GM23338 (cell line): Measurements from ENCODE around the gene OTOGL. TPM values are rescaled to one million over a fixed set of nuclear protein-coding genes. Genes with fewer than 3 reads are reported as not detected.

Source experiments
- ATAC-seq: fragments of 200-7000 bp; cut with Tn5 transposase; 3 replicates; pipeline ENCODE4 v1.9.1; 2020
- DNase-seq: peaks from one replicate; pipeline ENCODE4 v3.0.0-alpha.2; 2015; ENCODE audit warnings: low spot score
- H2AFZ ChIP-seq: fragments of 200-600 bp; sonication (generic); 2 replicates; pipeline ENCODE4 v1.8.0; 2016; ENCODE audit warnings: antibody characterized with exemption, mild to moderate bottlenecking, moderate library complexity
- H3F3A ChIP-seq: fragments of 200-600 bp; sonication (generic); replicated peaks from 2 replicates; pipeline ENCODE4 v1.8.0; 2017; ENCODE audit warnings: antibody characterized with exemption, mixed run types, low read depth
- H3K27ac ChIP-seq: fragments of 200-600 bp; sonication (generic); 2 replicates; pipeline ENCODE4 v1.6.1; 2016; ENCODE audit warnings: low read depth
- H3K27me3 ChIP-seq: fragments of 200-600 bp; sonication (generic); 2 replicates; pipeline ENCODE4 v1.8.0; 2016; ENCODE audit warnings: mild to moderate bottlenecking, mixed run types, moderate library complexity; ENCODE audit not compliant: insufficient read depth
- H3K36me3 ChIP-seq: fragments of 200-600 bp; sonication (generic); 2 replicates; pipeline ENCODE4 v1.8.0; 2016; ENCODE audit warnings: mild to moderate bottlenecking; ENCODE audit not compliant: insufficient read depth
- H3K4me1 ChIP-seq: fragments of 200-600 bp; sonication (generic); 2 replicates; pipeline ENCODE4 v1.8.0; 2016; ENCODE audit warnings: mild to moderate bottlenecking, moderate library complexity; ENCODE audit not compliant: insufficient read depth
- H3K4me2 ChIP-seq: fragments of 200-600 bp; sonication (generic); 2 replicates; pipeline ENCODE4 v1.7.1; 2017; ENCODE audit warnings: mixed run types
- H3K4me3 ChIP-seq: fragments of 200-600 bp; sonication (generic); 2 replicates; pipeline ENCODE4 v1.6.1; 2016; ENCODE audit warnings: mixed run types
- H3K79me2 ChIP-seq: fragments of 200-600 bp; sonication (generic); replicated peaks from 2 replicates; pipeline ENCODE4 v1.8.0; 2017; ENCODE audit warnings: mild to moderate bottlenecking; ENCODE audit not compliant: insufficient read depth
- H3K9me2 ChIP-seq: fragments of 200-600 bp; sonication (generic); 2 replicates; pipeline ENCODE4 v1.8.0; 2017; ENCODE audit not compliant: insufficient read depth
- H4K20me1 ChIP-seq: fragments of 200-600 bp; sonication (generic); replicated peaks from 2 replicates; pipeline ENCODE4 v1.8.0; 2017; ENCODE audit warnings: mild to moderate bottlenecking; ENCODE audit not compliant: insufficient read depth
- H3K27ac Mint-ChIP-seq: 2 replicates; pipeline ENCODE4 v1.8.0; 2020; ENCODE audit warnings: inconsistent platforms, mild to moderate bottlenecking, moderate library complexity, mixed read lengths
- H3K27me3 Mint-ChIP-seq: 3 replicates; pipeline ENCODE4 v1.8.0; 2022; ENCODE audit warnings: low read depth, mild to moderate bottlenecking, moderate library complexity, mixed read lengths, inconsistent platforms; ENCODE audit not compliant: insufficient read depth, poor library complexity
- H3K36me3 Mint-ChIP-seq: 3 replicates; pipeline ENCODE4 v1.8.0; 2021; ENCODE audit warnings: low read depth, mild to moderate bottlenecking, inconsistent platforms, moderate library complexity, mixed read lengths
- H3K4me1 Mint-ChIP-seq: 3 replicates; pipeline ENCODE4 v1.8.0; 2020; ENCODE audit warnings: mild to moderate bottlenecking, inconsistent platforms, mixed read lengths
- H3K4me3 Mint-ChIP-seq: 3 replicates; pipeline ENCODE4 v1.8.0; 2021; ENCODE audit warnings: moderate library complexity, mild to moderate bottlenecking, inconsistent platforms, mixed read lengths
- H3K9me3 Mint-ChIP-seq: 3 replicates; pipeline ENCODE4 v1.8.0; 2020; ENCODE audit warnings: moderate library complexity, mild to moderate bottlenecking, inconsistent platforms, mixed read lengths
- CREB1 ChIP-seq: fragments of 250-450 bp; sonication (Bioruptor Pico); IDR thresholded peaks from 2 replicates; pipeline ENCODE4 v1.5.0; 2020; ENCODE audit warnings: low read depth, mild to moderate bottlenecking, moderate library complexity
- NANOG ChIP-seq: IDR thresholded peaks from 2 replicates; pipeline ENCODE4 v1.6.1; 2016; ENCODE audit warnings: antibody characterized with exemption, borderline replicate concordance
- POLR2AphosphoS5 ChIP-seq: IDR thresholded peaks from 2 replicates; pipeline ENCODE4 v1.6.1; 2016; ENCODE audit warnings: antibody characterized with exemption, low read depth
- ZNF331 ChIP-seq: fragments of 250-450 bp; sonication (Bioruptor Pico); IDR thresholded peaks from 2 replicates; pipeline ENCODE4 v1.5.0; 2020; ENCODE audit warnings: low read depth, mild to moderate bottlenecking, moderate library complexity
- polyA plus RNA-seq: library from polyadenylated mRNA; unstranded; fragments of >200 nt; fragmentation: Nextera tagmentation; extraction: Ambion mirVana; gene quantifications from 2 replicates; pipeline ENCODE4 v1.2.1, GENCODE V29; 2016
- total RNA-seq: library from RNA; depleted of rRNA; stranded (reverse); fragments of >200 nt; shearing (Covaris generic); gene quantifications from 2 replicates; pipeline ENCODE4 v1.2.3, GENCODE V29; 2014
- TF ChIP-seq, protein P1 (sequence below): IDR thresholded peaks from one replicate; pipeline ENCODE4 v1.6.1; 2018; ENCODE audit warnings: antibody characterized with exemption; ENCODE audit not compliant: unreplicated experiment
- TF ChIP-seq, protein P2 (sequence below), 2 experiments: fragments of 200-600 bp in 1 of 2; sonication (generic) in 1 of 2; conservative IDR thresholded peaks; 2 replicates each; pipeline versions ENCODE4 v1.5.1 to v1.6.1; 2016 to 2017; ENCODE audit warnings: antibody characterized with exemption in 2 of 2, low read depth in 2 of 2, mild to moderate bottlenecking in 2 of 2, moderate library complexity in 1 of 2
- TF ChIP-seq, protein P3 (sequence below): fragments of 250-450 bp; sonication (Bioruptor Pico); IDR thresholded peaks from 2 replicates; pipeline ENCODE4 v1.5.0; 2020; ENCODE audit warnings: mild to moderate bottlenecking, moderate library complexity

The OTOGL gene
- total and polyA plus RNA-seq, 2 experiments from 2014 or later, result 0.36 to 0.66 TPM

DNA sequence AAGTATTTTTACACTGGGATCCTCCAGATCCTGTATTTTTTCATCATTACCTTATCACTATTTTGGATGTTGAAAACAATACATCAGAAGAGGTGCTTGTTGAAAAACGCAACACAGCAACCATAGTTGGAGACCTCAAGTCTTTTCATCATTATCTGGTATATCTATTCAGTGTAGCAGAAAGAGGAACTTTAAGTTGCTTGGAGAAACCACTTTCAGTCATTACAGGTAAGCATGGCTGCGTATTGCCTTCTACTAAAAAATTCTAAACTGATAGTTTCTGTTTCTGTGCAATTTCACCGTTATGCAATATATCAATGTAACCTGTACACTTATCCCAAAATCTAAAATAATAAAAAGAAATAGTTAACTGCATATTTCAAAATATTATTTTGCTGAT lies 312.4 kb downstream of the OTOGL start (continued):
- TF ChIP-seq, protein P1, sequence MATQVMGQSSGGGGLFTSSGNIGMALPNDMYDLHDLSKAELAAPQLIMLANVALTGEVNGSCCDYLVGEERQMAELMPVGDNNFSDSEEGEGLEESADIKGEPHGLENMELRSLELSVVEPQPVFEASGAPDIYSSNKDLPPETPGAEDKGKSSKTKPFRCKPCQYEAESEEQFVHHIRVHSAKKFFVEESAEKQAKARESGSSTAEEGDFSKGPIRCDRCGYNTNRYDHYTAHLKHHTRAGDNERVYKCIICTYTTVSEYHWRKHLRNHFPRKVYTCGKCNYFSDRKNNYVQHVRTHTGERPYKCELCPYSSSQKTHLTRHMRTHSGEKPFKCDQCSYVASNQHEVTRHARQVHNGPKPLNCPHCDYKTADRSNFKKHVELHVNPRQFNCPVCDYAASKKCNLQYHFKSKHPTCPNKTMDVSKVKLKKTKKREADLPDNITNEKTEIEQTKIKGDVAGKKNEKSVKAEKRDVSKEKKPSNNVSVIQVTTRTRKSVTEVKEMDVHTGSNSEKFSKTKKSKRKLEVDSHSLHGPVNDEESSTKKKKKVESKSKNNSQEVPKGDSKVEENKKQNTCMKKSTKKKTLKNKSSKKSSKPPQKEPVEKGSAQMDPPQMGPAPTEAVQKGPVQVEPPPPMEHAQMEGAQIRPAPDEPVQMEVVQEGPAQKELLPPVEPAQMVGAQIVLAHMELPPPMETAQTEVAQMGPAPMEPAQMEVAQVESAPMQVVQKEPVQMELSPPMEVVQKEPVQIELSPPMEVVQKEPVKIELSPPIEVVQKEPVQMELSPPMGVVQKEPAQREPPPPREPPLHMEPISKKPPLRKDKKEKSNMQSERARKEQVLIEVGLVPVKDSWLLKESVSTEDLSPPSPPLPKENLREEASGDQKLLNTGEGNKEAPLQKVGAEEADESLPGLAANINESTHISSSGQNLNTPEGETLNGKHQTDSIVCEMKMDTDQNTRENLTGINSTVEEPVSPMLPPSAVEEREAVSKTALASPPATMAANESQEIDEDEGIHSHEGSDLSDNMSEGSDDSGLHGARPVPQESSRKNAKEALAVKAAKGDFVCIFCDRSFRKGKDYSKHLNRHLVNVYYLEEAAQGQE, result no peak
- TF ChIP-seq, protein P2, sequence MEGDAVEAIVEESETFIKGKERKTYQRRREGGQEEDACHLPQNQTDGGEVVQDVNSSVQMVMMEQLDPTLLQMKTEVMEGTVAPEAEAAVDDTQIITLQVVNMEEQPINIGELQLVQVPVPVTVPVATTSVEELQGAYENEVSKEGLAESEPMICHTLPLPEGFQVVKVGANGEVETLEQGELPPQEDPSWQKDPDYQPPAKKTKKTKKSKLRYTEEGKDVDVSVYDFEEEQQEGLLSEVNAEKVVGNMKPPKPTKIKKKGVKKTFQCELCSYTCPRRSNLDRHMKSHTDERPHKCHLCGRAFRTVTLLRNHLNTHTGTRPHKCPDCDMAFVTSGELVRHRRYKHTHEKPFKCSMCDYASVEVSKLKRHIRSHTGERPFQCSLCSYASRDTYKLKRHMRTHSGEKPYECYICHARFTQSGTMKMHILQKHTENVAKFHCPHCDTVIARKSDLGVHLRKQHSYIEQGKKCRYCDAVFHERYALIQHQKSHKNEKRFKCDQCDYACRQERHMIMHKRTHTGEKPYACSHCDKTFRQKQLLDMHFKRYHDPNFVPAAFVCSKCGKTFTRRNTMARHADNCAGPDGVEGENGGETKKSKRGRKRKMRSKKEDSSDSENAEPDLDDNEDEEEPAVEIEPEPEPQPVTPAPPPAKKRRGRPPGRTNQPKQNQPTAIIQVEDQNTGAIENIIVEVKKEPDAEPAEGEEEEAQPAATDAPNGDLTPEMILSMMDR (conservative IDR thresholded peaks at IDR 0.05; ENCODE audit: low read depth in 2 of 2), result no peak

DNA sequence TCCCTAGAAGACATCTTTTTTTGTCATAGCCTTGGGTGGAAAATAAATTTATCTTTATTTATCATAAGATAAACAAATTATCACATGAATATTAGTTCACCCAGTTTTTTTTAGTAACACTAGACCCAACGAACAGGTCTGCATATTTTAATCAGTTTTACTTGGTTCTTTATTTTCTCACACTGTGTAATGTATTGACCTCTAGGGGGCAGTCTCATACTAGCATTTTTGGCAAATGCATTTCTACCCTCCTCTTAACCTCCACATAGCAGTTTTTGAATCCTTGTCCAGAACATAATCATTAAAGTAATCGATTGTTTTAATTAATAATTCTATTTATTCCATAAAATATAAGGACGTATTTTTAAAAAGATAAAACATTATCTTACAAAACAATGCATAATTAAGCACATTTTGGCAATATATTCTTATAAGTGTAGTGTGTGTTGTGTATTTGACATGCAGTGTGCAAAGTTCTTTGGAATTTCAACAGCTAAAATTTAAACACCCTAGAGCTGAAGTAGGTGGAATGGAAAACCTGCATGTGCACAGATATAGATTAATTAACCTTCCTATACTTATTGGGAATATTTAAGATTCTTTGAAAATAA lies 313.1 kb downstream of the OTOGL start:
- Histone ChIP-seq H3F3A (no peaks in the 10 kb centered on the region), H3K4me2 (no peak overlapping the region), H4K20me1 (no peaks in the 10 kb centered on the region), H2AFZ (no peak overlapping the region), H3K4me1 (no peaks in the 10 kb centered on the region), H3K79me2 (no peaks in the 10 kb centered on the region), H3K27ac (no peak overlapping the region), H3K36me3 (no peaks in the 10 kb centered on the region), H3K4me3 (no peak overlapping the region), H3K27me3 (no peaks in the 10 kb centered on the region), H3K9me2 (no peaks in the 10 kb centered on the region)
- H3K9me3 Mint-ChIP-seq, result no peaks in the 10 kb centered on the region
- H3K4me1 Mint-ChIP-seq, result no peaks in the 10 kb centered on the region
- DNase-seq (peak; percentile 87), ATAC-seq (peak; percentile 67)
- H3K36me3 Mint-ChIP-seq, result no peaks in the 10 kb centered on the region
- no peaks in the 10 kb centered on the region for H3K27me3 Mint-ChIP-seq
- H3K27ac Mint-ChIP-seq, result no peak overlapping the region
- no peak overlapping the region for H3K4me3 Mint-ChIP-seq
- TF ChIP-seq CREB1, result no peak
- TF ChIP-seq, protein P1, result no peak
- no peak for TF ChIP-seq POLR2AphosphoS5
- no peak for TF ChIP-seq NANOG
- TF ChIP-seq, protein P3, sequence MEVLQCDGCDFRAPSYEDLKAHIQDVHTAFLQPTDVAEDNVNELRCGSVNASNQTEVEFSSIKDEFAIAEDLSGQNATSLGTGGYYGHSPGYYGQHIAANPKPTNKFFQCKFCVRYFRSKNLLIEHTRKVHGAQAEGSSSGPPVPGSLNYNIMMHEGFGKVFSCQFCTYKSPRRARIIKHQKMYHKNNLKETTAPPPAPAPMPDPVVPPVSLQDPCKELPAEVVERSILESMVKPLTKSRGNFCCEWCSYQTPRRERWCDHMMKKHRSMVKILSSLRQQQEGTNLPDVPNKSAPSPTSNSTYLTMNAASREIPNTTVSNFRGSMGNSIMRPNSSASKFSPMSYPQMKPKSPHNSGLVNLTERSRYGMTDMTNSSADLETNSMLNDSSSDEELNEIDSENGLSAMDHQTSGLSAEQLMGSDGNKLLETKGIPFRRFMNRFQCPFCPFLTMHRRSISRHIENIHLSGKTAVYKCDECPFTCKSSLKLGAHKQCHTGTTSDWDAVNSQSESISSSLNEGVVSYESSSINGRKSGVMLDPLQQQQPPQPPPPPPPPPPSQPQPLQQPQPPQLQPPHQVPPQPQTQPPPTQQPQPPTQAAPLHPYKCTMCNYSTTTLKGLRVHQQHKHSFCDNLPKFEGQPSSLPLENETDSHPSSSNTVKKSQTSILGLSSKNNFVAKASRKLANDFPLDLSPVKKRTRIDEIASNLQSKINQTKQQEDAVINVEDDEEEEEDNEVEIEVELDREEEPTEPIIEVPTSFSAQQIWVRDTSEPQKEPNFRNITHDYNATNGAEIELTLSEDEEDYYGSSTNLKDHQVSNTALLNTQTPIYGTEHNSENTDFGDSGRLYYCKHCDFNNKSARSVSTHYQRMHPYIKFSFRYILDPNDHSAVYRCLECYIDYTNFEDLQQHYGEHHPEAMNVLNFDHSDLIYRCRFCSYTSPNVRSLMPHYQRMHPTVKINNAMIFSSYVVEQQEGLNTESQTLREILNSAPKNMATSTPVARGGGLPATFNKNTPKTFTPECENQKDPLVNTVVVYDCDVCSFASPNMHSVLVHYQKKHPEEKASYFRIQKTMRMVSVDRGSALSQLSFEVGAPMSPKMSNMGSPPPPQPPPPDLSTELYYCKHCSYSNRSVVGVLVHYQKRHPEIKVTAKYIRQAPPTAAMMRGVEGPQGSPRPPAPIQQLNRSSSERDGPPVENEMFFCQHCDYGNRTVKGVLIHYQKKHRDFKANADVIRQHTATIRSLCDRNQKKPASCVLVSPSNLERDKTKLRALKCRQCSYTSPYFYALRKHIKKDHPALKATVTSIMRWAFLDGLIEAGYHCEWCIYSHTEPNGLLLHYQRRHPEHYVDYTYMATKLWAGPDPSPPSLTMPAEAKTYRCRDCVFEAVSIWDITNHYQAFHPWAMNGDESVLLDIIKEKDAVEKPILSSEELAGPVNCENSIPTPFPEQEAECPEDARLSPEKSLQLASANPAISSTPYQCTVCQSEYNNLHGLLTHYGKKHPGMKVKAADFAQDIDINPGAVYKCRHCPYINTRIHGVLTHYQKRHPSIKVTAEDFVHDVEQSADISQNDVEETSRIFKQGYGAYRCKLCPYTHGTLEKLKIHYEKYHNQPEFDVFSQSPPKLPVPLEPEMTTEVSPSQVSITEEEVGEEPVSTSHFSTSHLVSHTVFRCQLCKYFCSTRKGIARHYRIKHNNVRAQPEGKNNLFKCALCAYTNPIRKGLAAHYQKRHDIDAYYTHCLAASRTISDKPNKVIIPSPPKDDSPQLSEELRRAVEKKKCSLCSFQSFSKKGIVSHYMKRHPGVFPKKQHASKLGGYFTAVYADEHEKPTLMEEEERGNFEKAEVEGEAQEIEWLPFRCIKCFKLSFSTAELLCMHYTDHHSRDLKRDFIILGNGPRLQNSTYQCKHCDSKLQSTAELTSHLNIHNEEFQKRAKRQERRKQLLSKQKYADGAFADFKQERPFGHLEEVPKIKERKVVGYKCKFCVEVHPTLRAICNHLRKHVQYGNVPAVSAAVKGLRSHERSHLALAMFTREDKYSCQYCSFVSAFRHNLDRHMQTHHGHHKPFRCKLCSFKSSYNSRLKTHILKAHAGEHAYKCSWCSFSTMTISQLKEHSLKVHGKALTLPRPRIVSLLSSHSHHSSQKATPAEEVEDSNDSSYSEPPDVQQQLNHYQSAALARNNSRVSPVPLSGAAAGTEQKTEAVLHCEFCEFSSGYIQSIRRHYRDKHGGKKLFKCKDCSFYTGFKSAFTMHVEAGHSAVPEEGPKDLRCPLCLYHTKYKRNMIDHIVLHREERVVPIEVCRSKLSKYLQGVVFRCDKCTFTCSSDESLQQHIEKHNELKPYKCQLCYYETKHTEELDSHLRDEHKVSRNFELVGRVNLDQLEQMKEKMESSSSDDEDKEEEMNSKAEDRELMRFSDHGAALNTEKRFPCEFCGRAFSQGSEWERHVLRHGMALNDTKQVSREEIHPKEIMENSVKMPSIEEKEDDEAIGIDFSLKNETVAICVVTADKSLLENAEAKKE (CRISPR knock-in tag), result no peak
- no peak for TF ChIP-seq ZNF331 (CRISPR knock-in tag)
